HG03139 (cell line): Measurements from ENCODE around the gene CNTF.
"Not testable (repeated sequence)": the region's sequence is repeated elsewhere in the genome, so short reads cannot be mapped to it uniquely, and the experiment has no call there.

Experiments used
- ATAC-seq: cut with Tn5 transposase; IDR thresholded peaks from one replicate; pipeline ENCODE4 v1.9.1; 2021; ENCODE audit not compliant: unreplicated experiment

Gene CNTF, protein sequence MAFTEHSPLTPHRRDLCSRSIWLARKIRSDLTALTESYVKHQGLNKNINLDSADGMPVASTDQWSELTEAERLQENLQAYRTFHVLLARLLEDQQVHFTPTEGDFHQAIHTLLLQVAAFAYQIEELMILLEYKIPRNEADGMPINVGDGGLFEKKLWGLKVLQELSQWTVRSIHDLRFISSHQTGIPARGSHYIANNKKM

DNA sequence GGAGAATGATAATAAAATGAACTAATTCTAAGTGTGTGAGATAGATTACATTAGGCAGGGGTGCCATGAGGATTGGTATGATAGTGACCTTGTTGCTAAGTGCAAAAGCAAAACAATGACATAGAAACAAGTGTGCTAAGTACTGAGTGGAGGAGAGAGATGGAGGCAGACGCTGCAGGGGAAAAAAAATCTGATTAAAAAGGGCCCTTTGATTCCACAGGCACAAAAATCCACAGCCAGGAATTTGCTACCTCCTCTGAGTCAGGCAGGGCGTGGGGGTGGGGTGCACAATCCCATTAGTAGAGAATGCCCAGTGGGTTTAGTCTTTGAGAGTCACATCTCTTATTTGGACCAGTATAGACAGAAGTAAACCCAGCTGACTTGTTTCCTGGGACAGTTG lies at the start of gene CNTF:
TSS of gene CNTF (plus strand) at position 322 of the 400 bp plus-strand sequence. CDS start 88 bp downstream, outside the sequence.
- ATAC-seq, result no peak

DNA sequence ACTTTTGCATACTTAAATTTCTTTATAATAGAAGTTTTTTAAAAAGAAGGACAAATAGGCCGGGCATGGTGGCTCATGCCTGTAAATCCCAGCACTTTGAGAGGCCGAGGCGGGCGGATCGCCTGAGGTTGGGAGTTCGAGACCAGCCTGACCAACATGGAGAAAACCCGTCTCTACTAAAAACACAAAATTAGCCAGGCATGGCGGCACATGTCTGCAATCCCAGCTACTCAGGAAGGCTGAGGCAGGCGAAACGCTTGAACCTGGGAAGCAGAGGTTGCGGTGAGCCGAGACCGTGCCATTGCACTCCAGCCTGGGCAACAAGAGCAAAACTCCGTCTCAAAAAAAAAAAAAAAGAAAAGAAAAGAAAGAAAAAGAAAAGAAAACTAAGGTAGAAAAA lies 49.6 kb upstream of the CNTF start:
- not testable (repeated sequence) for ATAC-seq

DNA sequence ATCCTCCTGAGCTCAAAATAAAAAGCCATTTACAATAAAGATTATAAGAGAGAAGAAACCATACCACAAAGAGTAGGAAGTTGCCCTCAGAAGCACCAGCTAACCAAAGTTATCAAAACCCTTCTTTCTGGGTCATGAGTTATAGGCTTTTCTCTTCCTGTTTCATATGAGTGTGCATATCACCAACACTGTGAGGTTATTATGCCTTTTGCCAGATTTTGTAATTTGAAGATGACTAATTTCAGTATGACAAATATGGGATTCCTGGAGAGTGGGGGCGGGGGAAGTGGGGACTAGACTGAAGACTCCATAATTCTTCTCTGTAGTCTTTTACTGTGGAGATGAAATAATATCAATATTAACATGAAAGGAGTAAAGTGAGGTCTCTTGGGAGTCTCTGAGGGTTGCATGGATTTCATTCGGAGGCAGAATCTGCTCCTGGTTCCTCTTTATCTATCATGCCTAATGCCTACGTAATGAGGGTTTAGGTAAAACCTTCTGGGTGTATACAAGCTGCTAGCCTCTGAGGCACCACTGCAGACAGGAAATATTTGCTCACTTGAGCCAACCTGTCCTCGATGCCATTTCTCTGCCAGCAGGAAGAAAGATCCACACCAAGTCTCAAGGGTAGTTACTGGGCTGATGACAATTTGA lies 48.9 kb upstream of the CNTF start:
- peak; percentile 27 for ATAC-seq

DNA sequence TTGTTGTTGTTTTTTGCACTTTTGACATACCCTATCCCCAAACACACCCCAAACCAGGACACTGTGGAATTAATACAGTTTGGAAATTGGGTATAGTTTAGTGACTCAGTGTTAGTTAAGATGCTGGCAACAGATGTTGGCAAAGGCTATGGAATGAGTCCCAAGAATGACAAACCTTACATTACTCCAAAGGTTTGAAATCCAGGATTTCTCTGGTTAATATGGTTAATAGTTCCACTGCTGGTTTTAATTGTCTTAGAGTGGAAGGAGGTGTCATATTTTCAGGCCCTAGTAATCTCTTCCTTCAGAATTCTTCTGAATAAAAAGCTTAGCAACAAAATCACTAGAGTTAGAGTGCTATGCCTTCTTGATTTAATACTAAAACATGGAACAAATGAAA lies 47.6 kb upstream of the CNTF start:
- ATAC-seq, result no peak

DNA sequence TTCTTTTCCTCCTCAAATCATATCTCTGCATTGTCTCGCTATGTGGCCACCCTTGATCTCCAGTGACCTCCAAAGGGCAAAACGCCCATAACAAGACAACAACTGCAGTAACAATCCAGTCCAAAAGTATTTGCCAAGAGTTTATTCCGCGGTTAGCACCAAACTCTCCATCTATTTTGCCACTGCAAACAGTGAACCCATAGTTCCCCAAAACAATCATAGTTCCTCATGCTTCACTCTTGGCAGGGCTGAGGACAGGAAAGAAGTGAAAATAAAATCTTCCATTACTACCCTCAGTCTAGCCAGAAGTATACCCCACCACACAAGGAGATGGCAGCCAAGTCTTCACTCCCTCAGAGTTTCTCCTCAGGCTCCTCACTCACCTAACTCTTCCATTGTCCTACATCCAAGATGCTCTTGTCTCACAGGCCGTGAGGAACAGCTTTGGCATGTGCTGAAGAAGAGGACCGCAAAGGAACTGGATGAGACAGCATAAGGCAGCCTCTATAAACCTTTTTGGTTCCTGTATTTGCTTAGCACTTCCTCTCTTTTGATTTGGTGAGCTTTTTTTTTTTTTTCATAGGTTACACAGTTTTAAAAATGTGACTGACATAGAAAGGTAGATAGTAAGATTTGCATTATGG lies 47.0 kb upstream of the CNTF start, which contains the start of gene LPXN:
TSS of gene LPXN (minus strand) at position 480 of the 644 bp plus-strand sequence. CDS start at position 396, 84 bp downstream.
- ATAC-seq, result no peak

DNA sequence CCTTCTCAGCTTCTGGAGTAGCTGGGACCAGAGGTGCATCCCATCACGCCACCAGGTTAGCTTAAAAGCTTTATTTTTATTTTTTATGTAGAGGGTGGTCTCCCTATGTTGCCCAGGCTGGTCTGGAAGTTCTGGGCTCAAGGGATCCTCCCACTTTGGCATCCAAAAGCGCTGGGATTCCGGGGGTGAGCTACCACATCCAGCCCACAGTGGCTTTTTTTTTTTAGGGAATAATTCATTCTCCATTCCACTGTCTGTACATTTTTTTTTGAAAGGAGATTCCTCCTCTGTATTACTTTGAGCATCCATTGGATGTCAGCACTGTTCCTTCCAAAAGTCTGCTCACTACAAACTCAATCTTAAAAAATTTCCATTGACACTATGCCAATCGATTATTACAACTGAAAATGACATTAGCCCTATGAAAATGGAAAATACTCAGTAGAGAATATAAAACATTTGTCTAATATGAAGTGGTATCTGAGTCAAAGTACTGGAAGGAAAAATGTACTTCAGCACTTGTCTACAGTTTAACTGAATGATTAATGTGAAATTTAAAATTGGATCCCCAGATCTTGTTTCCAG lies 45.5 kb upstream of the CNTF start:
- ATAC-seq, result no peak

DNA sequence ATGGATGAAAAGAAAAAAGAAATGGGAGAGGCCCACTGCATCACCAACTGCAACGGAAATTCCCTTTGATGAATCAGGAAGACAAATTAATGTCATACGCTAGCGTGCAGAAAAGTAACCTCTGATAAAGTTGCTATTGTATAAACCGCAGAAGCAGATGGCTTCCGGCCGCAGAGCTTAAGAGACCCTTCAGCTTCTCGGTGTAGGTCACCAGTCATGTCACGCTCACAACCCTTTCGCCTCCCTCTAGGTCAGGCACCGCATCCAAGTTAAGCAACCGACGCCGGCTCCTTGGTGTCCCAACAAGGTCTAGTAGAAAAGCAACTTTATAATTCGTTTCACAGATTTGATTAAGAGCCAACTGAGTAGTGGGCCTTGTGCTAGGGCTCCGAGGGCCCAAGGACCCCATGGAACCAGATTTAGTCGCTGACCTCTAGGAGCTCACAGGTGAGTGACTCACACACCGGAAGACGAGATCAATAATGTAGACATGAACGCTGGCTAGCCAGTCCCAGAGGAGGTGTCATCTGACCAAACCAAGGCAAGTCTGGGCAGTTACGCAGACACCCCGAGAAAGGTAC lies 44.8 kb upstream of the CNTF start:
- peak; percentile 34 for ATAC-seq

DNA sequence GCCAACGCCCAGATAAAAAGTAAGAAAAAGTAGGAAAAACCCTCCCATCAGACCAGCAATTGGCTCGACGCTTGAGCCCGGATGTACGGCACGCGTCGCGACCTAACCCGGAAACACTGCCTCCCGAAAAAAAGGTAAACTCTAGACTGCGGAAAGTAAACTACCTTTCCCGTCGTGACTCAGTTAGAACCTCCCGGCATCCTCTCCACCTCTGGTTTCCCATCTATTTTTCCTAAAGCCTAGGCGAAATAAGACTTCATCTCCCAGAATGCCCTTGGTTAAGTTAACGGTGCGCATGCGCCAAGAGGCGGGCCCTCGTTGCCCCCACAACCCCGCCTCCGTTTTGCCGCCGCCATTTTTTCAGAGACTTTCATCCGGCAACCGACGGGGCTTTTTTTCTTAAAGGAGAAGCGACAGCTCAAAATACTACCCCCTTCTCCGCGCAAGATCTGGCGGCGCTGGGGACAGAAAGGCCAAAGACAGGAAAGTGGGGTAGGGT lies 44.3 kb upstream of the CNTF start:
- no peak for ATAC-seq

DNA sequence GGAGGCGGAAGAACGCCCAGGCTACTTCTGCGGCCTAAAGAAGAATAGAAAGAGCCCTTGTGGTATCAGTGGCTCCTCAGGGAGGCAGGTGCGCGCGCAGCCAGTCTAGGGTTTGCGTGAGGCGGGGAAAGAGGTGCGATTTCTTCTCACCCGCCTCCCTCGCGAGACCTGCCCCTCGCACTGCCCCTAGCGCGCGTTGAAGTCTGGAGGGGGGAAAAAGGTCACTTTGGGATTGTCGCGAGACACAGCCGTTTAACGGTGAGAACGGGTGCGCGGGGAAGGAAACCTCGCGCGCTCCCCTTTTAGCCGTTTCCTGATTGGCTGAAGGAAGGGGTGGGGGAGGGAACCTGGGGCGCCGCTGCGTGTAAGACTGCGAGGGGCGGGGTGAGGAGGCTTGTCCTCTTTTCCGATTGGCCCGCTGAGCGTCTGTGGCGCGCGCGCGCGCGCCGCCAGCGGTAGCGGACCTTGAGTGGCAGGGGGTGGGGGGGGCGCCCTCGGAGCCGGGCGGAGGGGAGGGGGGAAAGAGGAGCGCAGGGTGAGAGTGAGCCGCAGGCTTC lies 43.8 kb upstream of the CNTF start, which contains the start of gene ZFP91:
TSS of gene ZFP91 (plus strand) at position 429 of the 557 bp plus-strand sequence. CDS start 219 bp downstream, outside the sequence.
- ATAC-seq, result peak; percentile 39

DNA sequence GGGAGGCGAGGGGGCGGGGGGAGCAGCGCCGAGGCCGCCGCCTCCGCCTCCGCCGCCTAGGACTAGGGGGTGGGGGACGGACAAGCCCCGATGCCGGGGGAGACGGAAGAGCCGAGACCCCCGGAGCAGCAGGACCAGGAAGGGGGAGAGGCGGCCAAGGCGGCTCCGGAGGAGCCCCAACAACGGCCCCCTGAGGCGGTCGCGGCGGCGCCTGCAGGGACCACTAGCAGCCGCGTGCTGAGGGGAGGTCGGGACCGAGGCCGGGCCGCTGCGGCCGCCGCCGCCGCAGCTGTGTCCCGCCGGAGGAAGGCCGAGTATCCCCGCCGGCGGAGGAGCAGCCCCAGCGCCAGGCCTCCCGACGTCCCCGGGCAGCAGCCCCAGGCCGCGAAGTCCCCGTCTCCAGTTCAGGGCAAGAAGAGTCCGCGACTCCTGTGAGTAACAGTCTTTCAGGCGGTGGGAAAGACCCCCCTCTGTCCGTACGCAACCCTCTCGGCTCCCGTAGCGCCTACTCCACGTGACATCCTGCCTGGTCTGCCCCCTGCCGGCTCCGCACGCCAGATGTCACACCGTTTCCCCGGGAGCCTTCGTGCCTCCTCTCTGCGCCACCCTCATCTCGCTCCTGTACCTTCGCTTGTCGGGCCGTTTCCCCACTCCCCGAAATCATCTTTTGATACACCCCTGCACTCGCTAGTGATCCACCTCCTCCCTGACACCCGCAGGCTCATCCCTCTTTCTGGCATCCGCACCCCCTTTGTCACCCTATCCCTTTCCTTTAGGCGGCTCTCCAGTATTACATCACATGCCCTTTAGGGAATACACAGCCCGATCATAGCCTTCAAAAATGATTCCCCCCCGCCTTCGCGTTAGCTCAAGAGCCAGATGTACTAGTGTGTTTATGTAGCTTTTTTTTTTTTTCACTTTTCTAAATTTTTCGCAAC lies 43.0 kb upstream of the CNTF start:
- ATAC-seq, result peak; percentile 37

DNA sequence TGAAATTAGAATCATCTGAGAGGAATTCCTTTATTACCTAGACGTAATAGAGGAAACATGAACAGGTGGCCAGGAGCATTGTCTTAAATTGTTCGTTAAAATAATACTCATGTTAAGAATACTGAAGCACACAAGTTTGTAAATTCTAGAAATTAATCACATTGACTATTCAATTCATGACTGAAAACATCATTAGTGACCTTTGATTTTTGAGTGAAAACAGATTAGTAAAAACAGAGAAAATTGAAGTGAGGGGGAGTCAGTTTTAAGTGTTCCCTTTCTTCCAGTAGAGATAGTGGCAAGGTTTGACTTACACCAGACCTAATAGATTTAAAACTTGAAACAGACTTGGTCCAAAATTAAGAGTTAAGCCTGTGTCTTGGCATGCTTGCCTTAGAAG lies 42.2 kb upstream of the CNTF start:
- no peak for ATAC-seq

DNA sequence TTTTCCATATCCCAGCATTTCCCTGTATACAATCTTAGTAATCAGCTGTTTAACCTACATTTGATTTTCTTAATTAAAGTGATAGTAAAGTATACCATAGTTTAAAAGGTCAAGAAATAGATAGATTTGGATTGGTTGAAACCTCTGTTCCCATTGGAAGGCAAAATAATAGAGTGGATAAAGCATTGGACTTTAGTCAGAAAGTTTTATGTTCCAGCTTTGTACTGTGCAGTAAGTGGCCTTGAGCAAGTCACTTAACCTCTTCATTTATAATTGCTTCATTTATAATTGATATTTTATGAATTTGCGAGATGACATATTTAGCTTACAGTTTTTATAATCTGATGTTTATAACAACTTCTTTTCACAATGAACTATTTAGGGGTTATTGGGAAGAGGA lies 40.0 kb upstream of the CNTF start:
- no peak for ATAC-seq

DNA sequence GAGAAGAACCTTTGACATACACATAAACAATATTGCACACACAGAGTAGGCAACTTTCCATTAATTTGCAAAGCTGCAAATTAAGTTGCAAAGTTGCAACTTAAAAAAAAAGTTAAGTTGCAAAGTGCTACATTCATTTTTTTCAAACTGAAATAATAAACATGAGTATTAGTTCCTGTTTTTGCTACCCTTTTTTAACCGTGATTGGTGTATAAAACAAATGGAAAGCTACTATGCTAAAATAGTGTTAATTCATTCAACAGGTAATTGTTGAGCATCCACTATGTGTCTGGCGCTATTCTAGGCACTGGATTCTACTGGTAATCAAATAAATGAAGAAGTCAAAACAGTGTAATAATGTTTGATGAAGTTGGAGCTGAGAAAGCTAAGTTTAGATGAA lies 35.5 kb upstream of the CNTF start:
- no peak for ATAC-seq

DNA sequence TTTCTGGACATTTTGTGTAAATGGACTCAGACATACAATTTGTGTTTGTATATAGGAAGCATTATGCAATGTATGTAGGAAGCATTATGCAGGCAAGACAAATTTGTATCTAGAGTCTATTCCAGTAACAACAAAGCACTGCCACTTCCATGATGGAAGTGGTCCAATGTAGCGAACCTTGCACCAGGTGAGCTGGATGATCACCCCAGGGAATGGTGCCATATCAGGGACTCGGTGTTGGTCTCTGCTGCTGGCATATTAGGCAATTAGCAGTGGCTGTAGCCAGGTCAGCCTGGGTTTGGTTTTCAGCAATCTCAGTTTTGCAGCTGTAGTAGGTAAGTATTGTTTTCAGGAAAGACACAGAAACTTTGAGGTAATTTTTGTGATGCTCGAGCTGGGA lies 30.8 kb upstream of the CNTF start:
- ATAC-seq, result no peak

DNA sequence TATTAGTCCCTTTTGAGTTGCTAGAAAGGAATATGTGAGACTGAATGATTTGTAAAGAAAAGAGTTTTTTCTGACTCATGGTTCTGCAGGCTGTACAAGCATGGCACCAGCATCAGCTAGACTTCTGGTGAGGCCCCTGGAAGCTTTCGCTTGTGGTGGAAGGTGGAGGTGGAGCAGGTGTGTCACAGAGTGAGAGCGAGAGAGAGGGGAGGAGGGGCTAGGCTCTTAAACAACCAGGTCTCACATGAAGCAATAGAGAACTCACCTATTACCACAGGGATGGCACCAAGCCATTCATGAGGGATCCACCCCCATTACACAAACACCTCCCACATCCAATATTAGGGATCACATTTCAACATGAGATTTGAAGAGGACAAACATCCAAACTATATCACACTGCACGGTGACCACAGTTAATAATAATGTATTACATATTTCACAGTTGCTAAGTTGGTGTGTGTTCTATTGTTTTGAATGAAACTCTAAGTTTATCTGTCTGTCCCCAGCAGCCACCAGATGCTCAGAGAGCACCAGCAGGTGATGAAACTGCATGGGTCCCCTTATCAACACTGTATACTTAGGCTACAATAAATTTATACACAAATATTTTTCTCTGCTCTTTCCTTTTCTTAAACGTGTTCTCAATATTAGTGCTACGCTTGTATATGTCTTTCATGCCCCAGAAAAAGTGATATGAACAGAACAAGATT lies 29.5 kb upstream of the CNTF start:
- no peak for ATAC-seq

DNA sequence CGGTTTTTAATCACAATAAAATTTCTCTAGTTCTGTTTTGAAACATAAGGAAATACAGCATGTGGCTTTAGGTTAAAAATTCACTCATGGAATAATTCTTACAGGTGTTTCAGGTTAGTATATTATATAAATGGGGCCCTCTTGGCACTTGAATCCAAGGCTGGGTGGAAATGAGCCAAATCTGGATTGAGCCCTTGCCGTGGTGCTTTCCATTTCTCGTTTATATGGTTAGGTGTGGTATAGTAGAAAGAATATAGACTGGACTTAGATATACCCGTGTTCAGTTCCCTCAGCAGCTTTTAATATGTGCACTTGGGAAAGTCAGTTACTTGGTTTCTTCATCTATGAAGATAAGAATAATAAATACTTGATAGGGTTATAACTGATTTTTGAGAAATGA lies 27.6 kb upstream of the CNTF start:
- no peak for ATAC-seq

DNA sequence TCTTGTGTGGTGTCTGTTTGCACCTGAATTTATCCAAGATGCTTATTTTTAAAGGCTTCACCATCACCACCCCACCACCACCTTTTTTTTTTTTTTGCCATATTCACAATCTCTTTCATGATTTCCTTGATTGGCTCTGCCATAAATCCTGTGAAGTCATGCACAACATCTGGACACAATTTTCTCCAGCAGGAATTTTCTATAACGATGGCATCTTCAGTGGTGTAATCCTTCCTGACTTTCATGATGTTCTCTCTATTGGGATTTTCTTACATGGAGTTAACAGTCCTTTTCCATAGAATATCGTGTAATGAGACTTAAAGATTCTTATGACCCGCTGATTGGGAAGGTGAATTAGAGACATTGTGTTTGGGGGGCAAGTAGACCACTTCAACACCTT lies 25.8 kb upstream of the CNTF start:
- no peak for ATAC-seq

DNA sequence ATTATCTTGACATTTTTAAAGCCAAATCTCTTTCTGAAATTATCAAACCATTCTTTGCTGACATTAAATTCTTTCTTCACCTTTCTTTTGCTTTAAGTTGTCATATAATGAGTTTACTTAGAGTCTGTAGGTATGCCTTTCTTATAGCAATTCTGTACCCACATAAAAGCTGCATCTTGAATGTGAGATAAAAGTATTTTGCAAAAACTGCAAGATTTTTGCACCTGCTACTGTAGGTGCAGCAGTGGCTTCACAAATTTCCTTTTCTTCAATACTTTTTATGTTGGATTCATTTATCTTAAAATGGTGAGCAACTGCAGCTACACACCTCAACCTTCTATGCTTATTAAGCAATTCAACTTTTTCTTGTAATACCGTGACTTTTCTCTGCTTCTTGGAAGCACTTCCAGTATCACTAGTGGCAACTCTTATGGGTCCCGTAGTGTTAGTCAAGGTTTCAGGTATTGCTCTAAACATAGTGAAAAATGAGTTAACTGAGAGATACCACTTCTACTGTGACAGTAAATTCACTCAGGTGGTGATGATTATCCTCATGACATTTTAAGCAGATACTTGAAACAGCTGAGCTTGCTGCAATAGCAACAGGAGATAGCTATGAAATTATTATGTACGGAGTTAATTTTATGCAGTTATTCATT lies 24.9 kb upstream of the CNTF start:
- no peak for ATAC-seq

DNA sequence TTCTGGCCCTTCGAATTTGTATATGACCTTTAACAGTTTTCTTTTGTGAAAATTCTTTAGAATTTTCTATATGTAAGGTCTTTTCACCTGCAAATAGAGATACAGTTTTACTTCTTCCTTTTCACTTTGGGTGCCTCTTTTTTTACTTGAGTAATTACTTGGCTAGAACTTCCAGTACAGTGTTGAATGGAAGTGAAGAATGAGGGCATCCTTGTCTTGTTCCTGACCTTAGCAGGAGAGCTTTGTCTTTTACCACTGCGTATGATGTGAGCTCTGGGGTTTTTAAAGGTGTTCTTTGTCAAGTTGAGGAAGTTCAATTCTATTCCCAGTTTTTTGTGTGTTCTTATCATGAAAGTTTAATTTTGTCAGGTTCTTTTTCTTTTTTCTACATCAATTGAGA lies 22.0 kb upstream of the CNTF start:
- no peak for ATAC-seq
